Measurements from ENCODE around the gene PHLPP2. TPM values are rescaled to one million over a fixed set of nuclear protein-coding genes. Genes with fewer than 3 reads are reported as not detected.

PHLPP2 gene
- total and polyA plus RNA-seq, 2 experiments from 2014 or later, result 1.7 to 6.7 TPM

DNA sequence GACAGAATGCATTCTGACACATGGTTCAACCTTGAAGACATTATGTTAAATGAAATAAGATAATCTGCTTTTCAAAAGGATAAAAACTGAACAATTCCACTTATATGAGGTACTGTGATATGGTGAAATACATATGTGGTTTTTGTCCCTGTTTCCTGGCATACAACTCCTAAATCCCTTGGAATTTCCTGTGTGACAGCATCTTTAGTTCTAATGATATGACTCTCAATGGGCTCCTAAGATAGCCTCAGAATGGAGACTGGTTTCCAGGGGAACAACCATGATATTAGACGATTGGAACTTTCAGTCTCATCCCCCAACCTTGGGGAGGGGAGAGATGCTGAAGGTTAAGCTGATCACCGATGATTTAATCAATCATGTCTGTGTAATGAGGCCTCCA is 37.7 kb upstream of the PHLPP2 start:
- peaks cover 8% of the 10 kb centered on the region for H3K27me3 ChIP-seq
- peaks cover 36% of the 10 kb centered on the region for H3K36me3 ChIP-seq
- H3K27ac ChIP-seq, result no peak overlapping the region
- no peaks in the 10 kb centered on the region for H3K9me3 ChIP-seq (ENCODE audit: low read depth)
- no peak overlapping the region for H3K4me3 ChIP-seq
- TF ChIP-seq CTCF (IDR thresholded peaks at IDR 0.05; ENCODE audit: low read depth, low read length), result no peak
- peak in 1 of 2 donors; percentile 54 for DNase-seq (ENCODE audit: low read depth in 1 of 2, low spot score in 1 of 2)
- H3K4me1 ChIP-seq (ENCODE audit: low read depth), result peaks cover 13% of the 10 kb centered on the region

DNA sequence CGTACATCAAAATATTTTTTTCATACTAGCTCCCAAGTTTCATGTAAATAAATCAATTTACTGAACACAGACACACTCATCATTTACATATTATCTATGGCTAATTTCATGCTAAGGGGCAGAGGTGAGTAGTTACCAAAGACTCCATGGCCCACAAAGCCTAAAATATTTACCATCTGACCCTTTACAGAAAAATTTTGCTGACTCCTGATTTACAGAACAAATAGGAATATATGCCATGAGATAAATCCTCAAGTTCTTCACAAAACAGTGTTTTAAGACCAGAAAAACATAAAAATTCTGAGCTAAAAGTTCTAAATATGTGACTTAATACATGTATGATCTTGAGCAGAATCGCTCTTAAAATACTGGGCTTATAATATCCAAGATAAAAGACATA is 36.6 kb upstream of the PHLPP2 start:
- Histone ChIP-seq H3K36me3 (peaks cover 37% of the 10 kb centered on the region), H3K27me3 (peaks cover 8% of the 10 kb centered on the region), H3K27ac (no peak overlapping the region), H3K4me1 (ENCODE audit: low read depth) (peaks cover 13% of the 10 kb centered on the region), H3K9me3 (ENCODE audit: low read depth) (no peaks in the 10 kb centered on the region), H3K4me3 (no peak overlapping the region)
- no peak for TF ChIP-seq CTCF (IDR thresholded peaks at IDR 0.05; ENCODE audit: low read depth, low read length)
- DNase-seq (ENCODE audit: low read depth in 1 of 2, low spot score in 1 of 2), result no peak

DNA sequence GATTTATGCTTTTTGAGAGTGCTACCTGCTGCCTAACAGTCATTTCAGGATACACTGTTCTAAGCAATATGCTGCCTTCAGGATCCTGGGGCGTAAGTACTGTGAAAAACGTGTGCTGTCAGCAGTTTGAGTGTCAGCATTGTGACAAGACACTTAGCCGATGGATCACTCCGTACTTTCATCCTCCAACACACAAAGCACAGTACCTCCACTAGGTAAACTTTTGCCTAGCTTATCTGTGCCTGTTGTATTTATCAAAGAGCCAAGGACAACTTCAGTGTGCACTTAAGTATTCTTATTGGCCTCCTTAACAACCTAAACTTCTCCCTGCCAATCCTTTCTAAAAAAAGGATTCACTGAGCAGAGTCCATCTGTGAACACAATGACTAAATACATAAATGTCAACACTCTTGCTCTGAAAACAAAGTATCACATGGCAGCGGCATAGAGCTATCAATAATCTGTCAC is 33.8 kb upstream of the PHLPP2 start:
- Histone ChIP-seq H3K4me3 (no peak overlapping the region), H3K36me3 (peaks cover 42% of the 10 kb centered on the region), H3K9me3 (ENCODE audit: low read depth) (no peaks in the 10 kb centered on the region), H3K4me1 (ENCODE audit: low read depth) (peaks cover 13% of the 10 kb centered on the region), H3K27ac (no peak overlapping the region), H3K27me3 (no peaks in the 10 kb centered on the region)
- TF ChIP-seq CTCF (IDR thresholded peaks at IDR 0.05; ENCODE audit: low read depth, low read length), result no peak
- DNase-seq (ENCODE audit: low read depth in 1 of 2, low spot score in 1 of 2), result peak in 1 of 2 donors; percentile 76

DNA sequence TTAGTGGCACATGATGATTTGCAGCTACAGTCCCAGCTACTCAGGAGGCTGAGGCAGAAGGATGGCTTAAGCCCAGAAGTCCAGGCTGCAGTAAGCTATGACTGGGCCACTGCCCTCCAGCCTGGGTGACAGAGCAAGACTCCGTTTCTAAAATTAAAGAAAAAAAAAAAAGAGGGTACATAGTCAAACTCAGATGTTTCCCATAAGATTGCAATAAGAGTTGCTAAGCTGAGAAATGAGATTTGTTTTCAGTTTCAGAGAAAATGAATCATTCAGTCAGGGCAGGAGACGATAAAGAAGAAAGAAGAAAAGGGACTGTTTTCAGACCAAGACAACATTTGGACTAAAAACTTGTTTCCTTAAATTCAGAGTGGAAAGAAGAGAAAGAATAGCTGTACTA is 30.2 kb upstream of the PHLPP2 start:
- no peak overlapping the region for H3K27ac ChIP-seq

GRCh38 chr16:71754108-71754507 is 29.6 kb upstream of the PHLPP2 start:
- H3K9me3 ChIP-seq (ENCODE audit: low read depth), result no peaks in the 10 kb centered on the region
- H3K27me3 ChIP-seq, result no peaks in the 10 kb centered on the region
- TF ChIP-seq CTCF (IDR thresholded peaks at IDR 0.05; ENCODE audit: low read depth, low read length), result no peak
- no peak overlapping the region for H3K4me3 ChIP-seq
- DNase-seq (ENCODE audit: low read depth in 1 of 2, low spot score in 1 of 2), result no peak
- H3K36me3 ChIP-seq, result peaks cover 39% of the 10 kb centered on the region
- no peak overlapping the region for H3K27ac ChIP-seq
- H3K4me1 ChIP-seq (ENCODE audit: low read depth), result peaks cover 13% of the 10 kb centered on the region

More for the DNA sequence above, 30.2 kb upstream of the PHLPP2 start:
- no peak for DNase-seq (ENCODE audit: low read depth in 1 of 2, low spot score in 1 of 2)
- H3K27me3 ChIP-seq, result no peaks in the 10 kb centered on the region
- TF ChIP-seq CTCF (IDR thresholded peaks at IDR 0.05; ENCODE audit: low read depth, low read length), result no peak
- peaks cover 13% of the 10 kb centered on the region for H3K4me1 ChIP-seq (ENCODE audit: low read depth)
- H3K9me3 ChIP-seq (ENCODE audit: low read depth), result no peaks in the 10 kb centered on the region
- peaks cover 35% of the 10 kb centered on the region for H3K36me3 ChIP-seq
- H3K4me3 ChIP-seq, result no peak overlapping the region

- no peak overlapping the region for H3K27ac ChIP-seq
- H3K27me3 ChIP-seq, result no peaks in the 10 kb centered on the region
- peaks cover 59% of the 10 kb centered on the region for H3K36me3 ChIP-seq
- no peaks in the 10 kb centered on the region for H3K4me1 ChIP-seq (ENCODE audit: low read depth)
- TF ChIP-seq CTCF (IDR thresholded peaks at IDR 0.05; ENCODE audit: low read depth, low read length), result no peak
- H3K4me3 ChIP-seq, result no peak overlapping the region
- no peaks in the 10 kb centered on the region for H3K9me3 ChIP-seq (ENCODE audit: low read depth)
- DNase-seq (ENCODE audit: low read depth in 1 of 2, low spot score in 1 of 2), result no peak
Measured at GRCh38 chr16:71748226-71748625, 23.7 kb upstream of the PHLPP2 start.
